Mesenchymal stem cell (in vitro differentiated cells and primary cell): ENCODE data around the gene TRIM66.

Source experiments
- DNase-seq: peaks from one replicate; pipeline ENCODE4 v3.0.0-alpha.2; 2013
- H2AFZ ChIP-seq: one replicate; pipeline ENCODE4 v1.6.1; 2013; ENCODE audit warnings: low read depth, mild to moderate bottlenecking, control low read depth, inconsistent platforms, low read length, moderate library complexity
- H2AK5ac ChIP-seq: 2 replicates; pipeline ENCODE4 v1.6.1; 2013; ENCODE audit warnings: low read length, moderate library complexity, mild to moderate bottlenecking, inconsistent platforms; ENCODE audit not compliant: severe bottlenecking
- H2BK120ac ChIP-seq: one replicate; pipeline ENCODE4 v1.6.1; 2013; ENCODE audit warnings: low read depth, mild to moderate bottlenecking, inconsistent platforms, low read length, moderate library complexity
- H2BK12ac ChIP-seq, 2 experiments: one replicate each; pipeline ENCODE4 v1.6.1; 2013; ENCODE audit warnings: inconsistent platforms in 2 of 2, low read length in 2 of 2, mild to moderate bottlenecking in 2 of 2, moderate library complexity in 2 of 2, control low read depth in 1 of 2
- H2BK15ac ChIP-seq: one replicate; pipeline ENCODE4 v1.6.1; 2013; ENCODE audit warnings: mild to moderate bottlenecking, low read depth, inconsistent platforms; ENCODE audit not compliant: poor library complexity, severe bottlenecking
- H2BK5ac ChIP-seq: 2 replicates; pipeline ENCODE4 v1.6.1; 2013; ENCODE audit warnings: low read depth, mild to moderate bottlenecking, low read length, control low read depth, inconsistent platforms; ENCODE audit not compliant: poor library complexity, severe bottlenecking
- H3K14ac ChIP-seq, 2 experiments: one replicate each; pipeline ENCODE4 v1.6.1; 2013; ENCODE audit warnings: inconsistent platforms in 2 of 2, low read length in 2 of 2, control low read depth in 1 of 2, mild to moderate bottlenecking in 1 of 2, moderate library complexity in 1 of 2
- H3K18ac ChIP-seq, 2 experiments: one replicate each; pipeline ENCODE4 v1.6.1; 2013; ENCODE audit warnings: inconsistent platforms in 2 of 2, low read length in 2 of 2, control low read depth in 1 of 2, low read depth in 1 of 2, mild to moderate bottlenecking in 1 of 2
- H3K23ac ChIP-seq, 2 experiments: one replicate each; pipeline ENCODE4 v1.6.1; 2013; ENCODE audit warnings: inconsistent platforms in 2 of 2, low read length in 2 of 2, mild to moderate bottlenecking in 2 of 2, moderate library complexity in 2 of 2, control low read depth in 1 of 2
- H3K27ac ChIP-seq: 2 replicates; pipeline ENCODE4 v1.5.1; 2013; ENCODE audit warnings: mild to moderate bottlenecking, moderate library complexity, low read length, control low read depth, inconsistent platforms; ENCODE audit not compliant: poor library complexity, severe bottlenecking
- H3K27me3 ChIP-seq, 2 experiments: 2 replicates each; pipeline versions ENCODE4 v1.6.1 to v1.7.0; 2013; ENCODE audit warnings: low read length in 2 of 2, mild to moderate bottlenecking in 2 of 2, moderate library complexity in 2 of 2, control low read depth in 1 of 2, inconsistent platforms in 1 of 2; ENCODE audit not compliant: control insufficient read depth in 1 of 2, insufficient read depth in 1 of 2
- H3K36me3 ChIP-seq, 2 experiments: 2 replicates each; pipeline versions ENCODE4 v1.6.1 to v1.7.0; 2013; ENCODE audit warnings: low read length in 2 of 2, control low read depth in 1 of 2, inconsistent platforms in 1 of 2, low read depth in 1 of 2, mild to moderate bottlenecking in 1 of 2; ENCODE audit not compliant: insufficient read depth in 2 of 2, control insufficient read depth in 1 of 2
- H3K4ac ChIP-seq, 2 experiments: one replicate each; pipeline ENCODE4 v1.6.1; 2013; ENCODE audit warnings: inconsistent platforms in 2 of 2, low read length in 2 of 2, mild to moderate bottlenecking in 2 of 2, moderate library complexity in 2 of 2, control low read depth in 1 of 2, low read depth in 1 of 2
- H3K4me1 ChIP-seq: 2 replicates; pipeline ENCODE4 v1.6.1; 2013; ENCODE audit warnings: low read depth, low read length, control low read depth; ENCODE audit not compliant: control insufficient read depth, insufficient read depth
- H3K4me2 ChIP-seq: 2 replicates; pipeline ENCODE4 v1.6.1; 2013; ENCODE audit warnings: low read length, mild to moderate bottlenecking, inconsistent platforms; ENCODE audit not compliant: poor library complexity, severe bottlenecking
- H3K4me3 ChIP-seq, 2 experiments: 2 replicates each; pipeline versions ENCODE4 v1.5.1 to v1.7.0; 2013; ENCODE audit warnings: low read length in 2 of 2, mild to moderate bottlenecking in 2 of 2, control low read depth in 1 of 2, low read depth in 1 of 2; ENCODE audit not compliant: insufficient read depth in 1 of 2
- H3K79me1 ChIP-seq: replicated peaks from 2 replicates; pipeline ENCODE4 v1.6.1; 2013; ENCODE audit warnings: mild to moderate bottlenecking, control low read depth, low read length, inconsistent platforms; ENCODE audit not compliant: poor library complexity, severe bottlenecking
- H3K9ac ChIP-seq: 2 replicates; pipeline ENCODE4 v1.7.0; 2013; ENCODE audit warnings: mild to moderate bottlenecking, low read length, moderate library complexity
- H3K9me3 ChIP-seq: 2 replicates; pipeline ENCODE4 v1.7.0; 2013; ENCODE audit warnings: mild to moderate bottlenecking, low read length; ENCODE audit not compliant: control insufficient read depth
- H4K8ac ChIP-seq: one replicate; pipeline ENCODE4 v1.6.1; 2013; ENCODE audit warnings: inconsistent platforms, mild to moderate bottlenecking, low read length, moderate library complexity
- H4K91ac ChIP-seq: one replicate; pipeline ENCODE4 v1.6.1; 2013; ENCODE audit warnings: mild to moderate bottlenecking, low read length, inconsistent platforms
- WGBS: methylation state at CpG from one replicate; pipeline ENCODE4 v1.1.7; 2013; ENCODE audit warnings: mixed read lengths; 5-methylcytosine and 5-hydroxymethylcytosine counted together

Gene TRIM66

GRCh38 chr11:8690374-8691342 lies 8.2 kb upstream of the TRIM66 start:
- Histone ChIP-seq H3K9ac (peak overlapping the region; percentile 100), H3K27me3 (no peaks in the 10 kb centered on the region), H3K4me2 (no peak overlapping the region), H3K79me1 (peaks cover 27% of the 10 kb centered on the region), H2AFZ (no peak overlapping the region), H2BK5ac (no peak overlapping the region), H4K91ac (no peak overlapping the region), H3K4me3 (no peak overlapping the region), H2BK12ac (no peak overlapping the region), H2BK120ac (no peak overlapping the region), H3K4me1 (peaks cover 5% of the 10 kb centered on the region), H3K27ac (no peak overlapping the region), H3K14ac (no peak overlapping the region), H3K23ac (no peak overlapping the region), H3K36me3 (peaks cover 45 to 77% of the 10 kb centered on the region in 2 experiments), H3K4ac (no peak overlapping the region), H4K8ac (no peak overlapping the region), H3K18ac (no peak overlapping the region), H2BK15ac (no peak overlapping the region), H3K9me3 (no peaks in the 10 kb centered on the region), H2AK5ac (no peak overlapping the region)
- 92% methylated on average over 3 of the region's 4 CpGs for WGBS
- DNase-seq = no peak

GRCh38 chr11:8689726-8690255 lies 7.3 kb upstream of the TRIM66 start:
- Histone ChIP-seq H2BK120ac (no peak overlapping the region), H3K79me1 (peaks cover 27% of the 10 kb centered on the region), H4K91ac (no peak overlapping the region), H3K36me3 (peaks cover 45 to 78% of the 10 kb centered on the region in 2 experiments), H3K4me1 (peaks cover 7% of the 10 kb centered on the region), H3K4ac (no peak overlapping the region), H3K27me3 (no peaks in the 10 kb centered on the region), H3K14ac (no peak overlapping the region), H2BK15ac (no peak overlapping the region), H4K8ac (no peak overlapping the region), H3K27ac (no peak overlapping the region), H2BK5ac (no peak overlapping the region), H2AFZ (no peak overlapping the region), H2BK12ac (no peak overlapping the region), H3K4me2 (peak overlapping the region; percentile 17), H3K18ac (no peak overlapping the region), H3K9me3 (no peaks in the 10 kb centered on the region), H3K4me3 (peak overlapping the region in 1 of 2 experiments; percentile 88), H3K9ac (peak overlapping the region; percentile 100), H3K23ac (peak overlapping the region in 1 of 2 experiments; percentile 64), H2AK5ac (no peak overlapping the region)
- WGBS = 97% methylated on average over 8 of the region's 8 CpGs
- DNase-seq = no peak

GRCh38 chr11:8688414-8689362 lies 6.2 kb upstream of the TRIM66 start:
- H3K27me3 ChIP-seq = no peaks in the 10 kb centered on the region
- H3K27ac ChIP-seq = peak overlapping the region; percentile 88
- 8% methylated on average over 56 of the region's 56 CpGs for WGBS
- H2BK12ac ChIP-seq = no peak overlapping the region
- no peak overlapping the region for H3K23ac ChIP-seq
- no peaks in the 10 kb centered on the region for H3K9me3 ChIP-seq
- H4K91ac ChIP-seq = peak overlapping the region; percentile 88
- H4K8ac ChIP-seq = peak overlapping the region; percentile 100
- no peak overlapping the region for H2BK15ac ChIP-seq
- peaks cover 40 to 78% of the 10 kb centered on the region in 2 experiments for H3K36me3 ChIP-seq
- peak; percentile 95 for DNase-seq
- H2AFZ ChIP-seq = no peak overlapping the region
- H3K4me3 ChIP-seq = peak overlapping the region; percentile 69 to 88
- peak overlapping the region; percentile 58 to 93 for H3K18ac ChIP-seq
- H3K9ac ChIP-seq = peak overlapping the region; percentile 100
- peaks cover 11% of the 10 kb centered on the region for H3K4me1 ChIP-seq
- no peak overlapping the region for H3K14ac ChIP-seq
- H3K4ac ChIP-seq = peak overlapping the region; percentile 69 to 73
- H2BK5ac ChIP-seq = no peak overlapping the region
- H3K4me2 ChIP-seq = peak overlapping the region; percentile 83
- H2AK5ac ChIP-seq = peak overlapping the region; percentile 11
- peaks cover 20% of the 10 kb centered on the region for H3K79me1 ChIP-seq
- H2BK120ac ChIP-seq = no peak overlapping the region
